NOMO-1 treated with dmso at 0.1 percent for 144 hours (cell line): ENCODE data around the gene CACNA1C.
A peak's percentile ranks its signal among the peaks of the same experiment; 100 is the strongest.

Source experiments
- DNase-seq: peaks from one replicate; lab custom pipeline; 2025; ENCODE audit not compliant: unreplicated experiment; lab: John Stamatoyannopoulos, UW

The CACNA1C gene

DNA sequence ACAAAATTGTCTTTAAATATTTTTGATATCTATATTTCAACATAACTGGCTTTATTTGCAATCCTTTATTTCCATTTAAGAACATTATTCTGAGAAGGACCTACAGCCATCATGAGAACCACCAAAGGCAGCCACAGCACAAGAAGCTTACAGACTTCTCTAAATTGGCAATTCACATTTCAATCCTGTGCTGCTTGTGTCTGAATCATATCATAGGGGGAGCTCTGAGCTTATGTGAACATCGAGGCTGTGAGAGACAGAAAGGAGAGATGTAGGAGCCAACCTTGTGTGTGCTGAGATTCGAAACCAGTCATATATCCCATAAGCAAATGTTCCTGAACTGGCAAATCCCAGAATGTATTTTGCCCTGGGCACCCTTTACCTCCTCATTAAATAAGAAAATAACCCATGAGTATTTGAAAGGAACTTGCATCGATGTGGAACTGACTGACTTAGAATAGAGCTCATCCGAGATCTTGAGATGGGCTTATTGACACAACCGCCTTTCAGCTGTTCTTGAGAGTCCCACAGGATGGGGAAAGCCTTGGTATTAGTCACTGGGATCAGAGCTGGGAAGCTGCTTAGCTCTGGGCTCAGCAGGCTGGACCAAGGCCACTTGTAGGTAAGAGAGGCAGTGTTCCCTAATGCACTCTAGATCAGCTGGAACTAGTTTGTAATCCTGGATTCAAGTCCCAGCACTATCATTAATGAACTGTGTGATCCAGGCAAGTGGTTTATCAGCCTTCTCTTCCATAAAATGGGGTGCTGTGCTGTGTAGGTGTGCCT, 329.8 kb downstream of the CACNA1C start:
- DNase-seq = no peak

DNA sequence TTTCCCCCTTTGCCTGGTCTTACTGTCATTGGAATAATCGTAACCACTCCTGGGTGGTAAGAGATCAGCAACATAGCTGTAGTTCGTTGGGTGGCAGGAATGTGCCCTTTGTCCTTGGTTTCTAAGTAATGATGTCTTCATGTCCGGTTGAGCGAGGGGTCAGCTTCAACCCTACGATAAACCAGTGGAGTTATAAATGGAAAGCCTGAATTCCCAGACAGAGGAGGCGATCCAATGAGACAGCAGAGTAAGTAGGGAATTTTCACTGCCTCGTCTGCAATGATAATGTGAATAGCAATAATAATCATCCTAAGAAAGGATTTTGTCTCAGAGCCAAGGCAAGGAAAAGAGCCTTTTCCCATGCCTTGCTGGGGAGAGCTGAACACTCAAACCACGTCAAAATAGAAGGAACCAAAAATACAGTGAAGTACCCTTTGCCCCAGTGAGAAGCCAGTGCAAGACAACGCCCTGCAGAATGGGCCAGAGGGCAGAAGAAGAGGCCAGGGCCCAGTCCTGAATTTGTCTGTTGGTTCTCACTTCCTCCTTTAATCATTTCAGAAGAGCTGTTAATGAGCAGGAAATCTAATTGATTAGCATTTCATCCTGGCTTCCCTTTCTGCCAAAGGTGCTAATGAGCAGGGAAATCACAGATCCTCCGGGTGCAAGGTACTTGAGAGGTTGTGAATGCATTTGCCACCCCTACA, 330.7 kb downstream of the CACNA1C start:
- DNase-seq = peak; percentile 55

DNA sequence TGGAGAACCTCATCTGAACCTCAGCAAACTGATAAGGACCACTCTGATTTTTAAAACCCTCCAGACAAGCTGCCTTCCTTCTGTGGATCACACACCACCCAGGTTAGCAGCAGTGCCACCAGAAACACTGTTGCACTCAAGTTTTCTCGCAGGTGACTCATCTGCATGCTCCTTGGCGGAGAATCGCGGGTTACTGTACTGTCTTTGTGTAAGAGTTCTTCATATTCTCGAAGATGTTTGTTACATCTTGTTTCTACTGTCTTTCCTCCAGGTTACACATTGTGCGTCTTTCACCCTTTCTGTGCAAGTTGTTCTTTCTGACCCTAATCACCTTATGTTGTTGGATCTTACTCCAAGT, 331.2 kb downstream of the CACNA1C start:
- DNase-seq = no peak

DNA sequence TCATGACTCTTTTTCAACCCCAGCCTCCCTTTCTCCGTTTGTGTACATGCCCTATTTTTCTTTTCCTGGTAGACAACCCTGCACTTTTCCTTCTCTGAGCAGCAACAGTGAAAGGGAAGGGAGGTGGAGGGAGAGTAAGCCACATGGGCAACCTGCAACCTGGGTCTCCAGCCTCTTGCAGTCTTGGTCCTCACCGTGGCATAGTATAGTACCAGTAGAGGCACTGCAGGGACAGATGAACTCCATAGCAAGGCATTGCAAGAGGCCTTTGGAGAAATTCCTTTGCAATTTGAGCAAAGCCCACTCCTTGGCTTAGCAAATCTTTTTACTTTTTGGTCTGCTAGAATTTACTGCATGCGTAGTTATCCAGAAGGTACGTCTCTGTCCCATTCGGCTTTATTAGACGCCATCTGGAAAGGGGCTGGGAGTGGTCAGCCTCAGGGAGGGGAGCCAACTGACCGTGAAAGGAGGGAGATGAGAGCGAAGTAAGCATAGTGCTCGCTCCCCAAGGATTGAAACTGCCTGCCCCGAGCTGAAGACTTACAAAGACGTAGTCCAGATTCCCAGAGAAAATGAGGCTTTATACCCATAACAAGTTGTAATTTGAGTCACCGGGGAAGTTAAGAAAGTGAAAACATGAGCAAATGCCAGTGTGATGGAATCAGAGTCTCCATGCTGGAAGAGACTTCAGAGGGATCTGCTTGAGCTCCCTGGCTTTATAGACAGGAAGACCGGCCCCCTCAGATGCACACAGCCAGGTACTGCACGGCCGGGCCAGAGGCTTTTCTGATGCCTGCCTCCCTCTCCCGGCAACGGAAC, 332.0 kb downstream of the CACNA1C start:
- DNase-seq = no peak

DNA sequence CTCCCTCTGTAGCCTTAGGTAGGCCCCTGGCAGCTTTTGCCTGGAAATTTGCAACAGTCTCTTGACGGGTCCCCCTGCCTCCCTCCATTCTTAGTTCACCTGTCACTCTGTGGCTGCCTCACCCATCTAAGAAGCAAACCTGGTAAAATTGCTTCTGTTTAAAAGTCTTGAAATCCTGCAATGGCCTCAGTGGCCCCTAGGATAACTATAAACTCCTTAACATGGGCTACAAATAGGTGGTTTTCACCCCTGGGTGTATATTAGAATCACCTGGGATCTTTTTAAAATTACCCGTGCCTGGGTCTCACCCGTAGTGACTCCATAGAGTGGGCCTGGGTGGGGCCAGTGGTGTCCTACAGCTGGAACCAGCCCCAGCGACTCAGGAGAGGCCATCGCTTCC, 332.7 kb downstream of the CACNA1C start:
- no peak for DNase-seq

DNA sequence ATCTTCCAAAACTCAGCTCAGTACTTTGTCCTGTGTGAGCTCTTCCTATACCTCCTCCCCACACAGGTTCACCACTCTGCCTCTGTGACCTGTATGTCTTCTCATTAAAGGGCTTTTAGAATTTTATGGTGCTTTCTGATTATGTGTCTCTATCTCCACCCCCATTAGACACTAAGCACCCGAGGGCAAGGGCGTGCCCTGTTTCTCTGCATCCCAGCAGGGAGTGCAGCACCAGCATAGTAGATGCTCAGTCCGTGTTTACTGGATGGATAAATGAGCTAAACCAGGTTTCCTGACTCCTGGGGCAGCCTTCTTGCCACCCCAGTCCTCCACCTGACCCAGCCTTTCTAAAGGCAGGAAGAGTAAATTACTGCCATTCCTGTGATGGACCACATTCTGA, 333.8 kb downstream of the CACNA1C start:
- no peak for DNase-seq

DNA sequence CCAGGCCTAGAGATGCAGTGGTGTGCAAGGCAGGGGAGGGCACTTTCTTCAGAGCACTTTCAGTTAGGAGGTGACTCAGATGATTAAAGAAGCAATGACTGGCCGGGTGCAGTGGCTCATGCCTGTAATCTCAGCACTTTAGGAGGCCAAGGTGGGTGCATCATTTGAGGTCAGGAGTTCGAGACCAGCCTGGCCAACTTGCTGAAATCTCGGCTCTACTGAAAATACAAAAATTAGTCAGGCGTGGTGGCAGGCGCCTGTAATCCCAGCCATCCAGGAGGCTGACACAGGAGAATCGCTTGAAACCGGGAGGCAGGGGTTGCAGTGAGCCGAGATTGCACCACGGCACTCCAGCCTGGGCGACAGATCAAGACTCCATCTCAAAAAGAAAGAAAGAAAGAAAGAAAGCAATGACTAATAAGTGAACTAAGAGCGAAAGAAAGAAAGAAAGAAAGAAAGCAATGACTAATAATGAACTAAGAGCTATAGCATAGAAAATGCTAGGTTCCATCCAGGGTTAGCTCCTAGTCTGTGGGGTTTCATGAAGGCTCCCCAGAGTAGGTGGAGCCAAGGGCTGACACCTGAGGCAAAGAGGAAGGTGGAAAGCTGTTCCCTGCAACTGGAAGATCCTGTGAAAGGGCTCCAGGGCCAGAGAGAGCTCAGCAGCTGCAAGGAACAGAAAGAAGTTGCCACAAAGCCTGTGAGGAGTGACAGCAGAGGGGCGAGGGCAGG, 334.5 kb downstream of the CACNA1C start:
- no peak for DNase-seq

DNA sequence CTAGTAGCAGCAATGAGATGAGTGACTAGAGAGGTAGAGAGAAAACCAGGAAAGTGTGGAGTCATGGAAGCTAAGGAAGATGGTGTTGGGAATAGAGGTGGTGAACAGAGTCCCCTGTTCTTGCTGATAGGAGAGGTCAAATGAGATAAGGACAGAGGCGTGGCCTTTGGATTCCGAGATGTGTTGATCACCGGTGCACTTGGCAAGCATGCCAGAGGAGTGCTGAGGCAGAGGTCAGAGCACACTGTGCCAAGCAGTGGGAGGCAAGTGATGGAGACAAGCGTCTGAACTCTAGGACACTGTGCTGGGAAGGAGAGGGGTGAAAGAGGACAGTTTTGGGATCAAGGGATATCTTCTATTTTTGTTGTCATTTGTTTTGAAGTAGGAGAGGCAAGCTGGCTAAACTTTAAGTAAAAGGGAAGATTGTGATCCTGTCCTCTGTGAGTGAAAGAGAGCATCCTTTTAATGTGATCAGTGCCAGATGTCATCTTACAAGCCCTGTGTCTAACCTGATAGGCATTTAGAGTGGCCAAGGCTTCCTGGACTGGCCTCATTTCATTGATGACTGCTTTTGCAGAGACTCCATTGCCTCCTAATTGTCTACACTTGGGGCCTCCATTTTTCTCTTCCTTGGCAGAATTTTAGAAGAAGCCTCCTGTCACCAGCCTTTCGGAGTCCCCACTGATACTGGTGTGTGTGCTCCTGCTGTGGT, 336.4 kb downstream of the CACNA1C start:
- no peak for DNase-seq

DNA sequence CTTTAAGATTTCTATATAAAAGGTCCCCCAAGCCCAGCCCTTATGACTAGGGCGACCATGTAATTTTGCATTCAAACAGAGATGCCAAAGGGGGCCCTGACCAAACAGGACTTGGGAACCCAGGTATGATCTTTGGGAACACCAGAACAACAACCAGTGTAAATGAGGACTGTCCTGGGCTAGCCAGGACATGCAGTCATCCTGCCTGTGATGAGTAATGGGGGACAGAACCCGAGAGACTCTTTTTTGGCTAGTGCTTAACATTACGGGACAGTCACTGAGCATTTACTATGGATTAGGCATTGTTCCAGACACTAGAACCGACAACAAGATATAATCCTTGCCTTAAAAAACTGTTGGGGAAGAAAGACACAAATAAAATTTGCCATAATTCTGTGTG, 337.3 kb downstream of the CACNA1C start:
- DNase-seq = no peak

DNA sequence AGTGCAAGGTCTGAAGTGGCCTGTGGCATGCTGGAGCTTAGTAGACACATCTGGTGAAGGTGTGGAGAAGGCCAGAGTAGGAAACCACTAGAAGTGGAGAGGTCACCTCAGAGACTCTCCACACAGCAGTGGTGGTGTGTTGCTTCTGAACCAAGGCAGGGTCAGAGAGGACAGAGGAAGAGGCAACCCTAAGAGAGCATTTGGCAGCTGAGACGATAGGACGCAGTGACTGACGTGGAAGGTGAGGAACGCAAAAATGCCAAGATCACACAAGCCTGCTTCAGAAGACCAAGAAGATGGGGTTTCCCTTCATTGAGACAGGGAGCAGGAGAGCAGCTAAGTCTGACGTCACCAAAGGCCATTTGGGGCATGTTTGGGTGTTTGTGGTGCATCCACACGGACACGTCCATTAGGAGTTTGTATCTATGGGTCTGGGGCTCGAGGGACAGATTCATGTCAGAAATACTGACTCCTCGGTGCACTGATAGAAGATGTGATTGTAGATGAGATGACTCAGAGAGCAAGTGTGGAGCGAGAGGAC, 338.1 kb downstream of the CACNA1C start:
- DNase-seq = no peak

DNA sequence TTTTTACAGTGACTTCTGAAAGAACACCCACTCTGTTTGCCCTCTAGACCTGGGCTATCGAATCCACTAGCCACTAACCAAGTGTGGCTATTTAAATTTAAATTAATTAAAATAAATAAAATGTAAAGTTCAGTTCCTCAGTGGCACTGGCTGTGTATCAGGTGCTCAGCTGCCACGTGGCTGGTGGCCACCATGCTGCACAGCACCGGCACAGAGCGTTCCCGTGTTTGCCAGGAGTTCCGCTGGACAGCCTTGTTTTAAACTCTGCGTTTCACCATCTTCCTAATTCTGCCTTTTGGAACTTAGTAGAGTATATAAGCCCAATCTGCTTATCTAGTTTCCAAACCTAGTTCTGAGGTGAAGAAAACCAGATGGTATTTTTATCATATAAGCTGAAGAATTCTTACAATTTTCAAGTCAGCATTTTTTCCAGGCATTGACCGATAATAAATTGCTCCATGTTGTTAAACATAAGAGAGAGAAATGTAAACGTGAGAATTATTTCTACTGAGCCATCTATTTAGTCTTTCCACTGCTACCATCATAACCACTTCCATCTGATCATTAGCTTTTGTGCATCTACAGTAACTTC, 339.0 kb downstream of the CACNA1C start:
- no peak for DNase-seq

DNA sequence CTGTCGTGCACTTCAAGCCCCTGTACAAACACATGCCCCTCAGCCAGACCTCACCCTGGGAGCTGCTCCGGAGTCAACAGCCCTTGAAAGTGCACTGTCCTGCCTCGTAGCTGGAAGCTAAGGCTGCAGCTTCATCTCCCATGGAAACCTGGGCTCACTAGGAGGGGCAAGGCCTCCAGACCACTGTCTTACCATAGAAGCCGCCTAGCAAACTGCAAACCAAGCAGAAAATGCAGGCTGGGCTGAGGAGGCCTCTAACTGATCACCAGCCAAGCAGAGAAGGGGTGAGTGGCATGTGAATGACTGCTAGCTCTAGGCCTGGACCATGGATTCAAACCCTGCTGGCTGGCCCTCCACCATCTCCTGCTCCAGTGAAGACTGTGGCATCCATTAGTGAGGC, 340.2 kb downstream of the CACNA1C start:
- no peak for DNase-seq

DNA sequence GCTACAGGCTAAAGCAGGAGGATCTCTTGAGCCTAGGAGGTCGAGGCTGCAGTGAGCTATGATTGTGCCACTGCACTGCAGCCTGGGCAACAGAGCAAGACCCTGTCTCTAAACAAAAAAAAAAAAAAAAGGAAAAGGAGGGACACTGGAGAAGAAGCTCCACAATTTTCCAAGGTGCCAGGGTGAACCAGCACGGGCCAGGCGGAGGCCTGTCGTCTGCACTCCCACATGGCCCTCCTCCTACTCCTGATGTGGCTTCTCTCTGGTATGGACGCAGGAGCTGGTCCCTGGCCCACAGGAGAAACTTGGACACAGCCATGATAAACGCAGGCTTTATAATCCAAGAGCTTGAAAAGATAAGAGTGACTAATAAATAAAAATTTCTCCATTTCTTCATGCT, 341.2 kb downstream of the CACNA1C start:
- DNase-seq = no peak

DNA sequence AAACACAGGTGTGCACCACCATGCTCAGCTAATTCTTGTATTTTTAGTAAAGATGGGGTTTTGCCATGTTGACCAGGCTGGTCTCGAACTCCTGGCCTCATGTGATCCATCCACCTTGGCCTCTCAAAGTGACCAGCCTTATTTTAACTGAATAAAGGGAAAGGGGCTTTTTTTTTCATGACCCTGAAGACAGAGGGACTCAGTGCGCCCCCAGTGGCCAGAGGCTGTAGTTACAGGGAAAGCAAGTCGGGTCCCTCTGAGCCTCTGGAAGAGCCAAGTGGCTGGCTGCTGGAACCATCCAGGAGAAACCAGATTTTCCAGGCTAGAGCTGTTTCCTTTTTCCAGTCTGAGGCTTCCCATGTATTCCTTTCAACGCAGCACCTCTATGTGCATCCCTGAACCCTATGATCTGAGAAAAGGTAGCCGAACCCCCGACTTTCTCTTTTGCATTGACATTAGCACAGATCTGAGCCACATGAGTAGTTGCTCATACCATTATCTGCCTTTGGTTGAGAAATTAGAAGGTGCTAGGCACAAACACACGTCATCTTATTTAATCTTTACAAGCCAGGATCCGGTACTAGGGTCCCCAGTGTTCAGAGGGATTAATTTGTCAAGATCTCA, 342.7 kb downstream of the CACNA1C start:
- no peak for DNase-seq

DNA sequence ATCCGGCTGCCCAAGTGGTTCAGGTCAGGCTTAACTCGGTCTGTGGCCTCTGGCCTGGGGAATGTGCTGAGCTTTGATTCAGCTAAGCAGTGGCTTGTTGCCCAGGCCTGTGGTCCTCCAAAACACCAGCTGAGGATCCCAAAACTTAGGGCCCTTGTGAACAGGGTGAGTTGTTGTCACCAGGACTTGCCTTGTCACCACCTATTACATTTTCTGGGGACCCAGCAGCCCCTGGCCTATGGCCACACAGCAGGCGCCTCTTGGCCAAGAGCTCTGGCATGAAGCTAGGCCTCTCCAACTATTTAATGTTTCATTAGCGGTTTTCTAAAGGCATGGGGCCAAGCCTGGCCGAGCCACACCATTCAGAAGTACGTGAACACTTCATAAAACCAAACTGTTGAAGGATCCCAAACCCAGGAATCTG, 343.7 kb downstream of the CACNA1C start:
- DNase-seq = no peak

DNA sequence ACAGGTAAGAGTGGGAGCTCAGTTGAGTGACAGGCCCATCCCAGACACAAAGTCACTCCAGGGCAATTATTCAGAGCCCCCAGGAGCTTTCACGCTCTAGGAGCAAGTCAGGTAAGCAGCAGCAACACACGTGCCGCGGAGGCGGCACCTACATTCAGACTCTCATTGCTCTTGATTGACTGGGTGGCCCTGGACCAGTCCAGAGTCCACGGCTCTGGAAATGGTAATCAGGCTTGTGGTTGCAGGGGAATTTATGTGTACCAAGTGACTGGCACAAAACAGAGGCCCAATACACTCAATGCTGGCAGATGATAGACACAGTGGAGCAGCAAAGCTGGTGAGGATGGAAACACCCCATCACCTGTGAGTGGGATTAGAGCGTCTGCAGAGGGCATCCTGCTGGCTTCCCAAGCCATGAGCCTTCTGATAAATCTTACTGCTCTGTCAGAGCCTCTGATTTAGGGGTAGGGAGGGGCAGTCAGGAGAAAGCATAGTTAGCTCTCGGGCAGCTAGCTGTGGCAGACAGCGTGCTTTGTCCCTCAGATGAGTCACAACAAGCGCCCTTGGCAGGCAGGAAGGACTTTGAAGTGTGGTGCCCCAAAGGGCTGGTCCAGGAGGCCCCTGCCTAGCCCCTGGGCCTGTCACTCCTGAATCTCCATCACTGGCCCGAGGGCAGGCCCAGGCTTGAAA, 344.7 kb downstream of the CACNA1C start:
- peak; percentile 15 for DNase-seq

DNA sequence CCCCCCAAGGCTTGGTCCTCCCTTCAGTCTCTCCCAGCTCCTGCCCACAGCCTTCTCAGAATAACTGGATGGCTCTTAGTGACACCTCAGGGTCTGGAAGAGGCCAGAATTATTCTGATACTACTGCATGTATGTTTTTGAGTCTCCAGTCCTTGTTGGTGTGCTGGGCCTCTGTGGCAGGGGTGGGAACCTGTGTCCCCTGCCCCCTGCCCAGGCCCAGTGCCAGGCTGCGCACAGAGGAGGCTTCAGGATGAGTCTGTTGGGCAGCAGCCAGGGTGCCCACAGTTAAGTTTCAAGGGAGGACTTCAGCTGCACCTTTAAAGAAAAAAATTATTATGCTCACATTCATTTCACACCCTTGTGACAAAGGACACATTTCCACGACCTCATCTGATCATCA, 348.3 kb downstream of the CACNA1C start:
- no peak for DNase-seq

DNA sequence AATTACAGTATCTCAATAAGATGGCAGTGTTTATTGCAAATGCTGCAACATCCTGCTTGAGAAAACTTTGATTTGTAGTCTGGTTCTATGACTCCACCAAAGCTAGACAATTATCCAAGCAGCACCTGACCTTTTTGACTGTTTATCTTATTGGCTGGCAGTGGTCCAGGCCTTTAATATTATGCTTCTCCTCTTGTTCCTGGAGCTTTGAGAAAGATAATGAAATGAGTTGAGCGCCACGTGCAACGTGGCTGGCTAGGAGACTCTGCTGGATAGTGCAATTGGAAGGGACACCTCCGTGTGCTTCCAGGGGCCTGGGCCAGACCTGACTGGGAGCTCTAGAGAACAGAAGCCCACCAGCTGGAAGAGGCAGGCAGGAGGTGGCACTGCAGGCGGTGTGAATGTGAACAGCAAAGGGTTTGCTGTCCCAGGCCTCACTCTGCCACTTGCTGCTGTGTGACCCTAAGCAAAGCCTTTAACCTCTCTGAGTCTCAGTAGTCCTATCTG, 349.3 kb downstream of the CACNA1C start:
- no peak for DNase-seq
